ENCODE results near the gene CIC.

The CIC gene

GRCh38 chr19:42244347-42245220 lies 24.5 kb upstream of the CIC start:
- DNase-seq (ENCODE audit: low spot score) = peak; percentile 96

- DNase-seq (ENCODE audit: low spot score) = no peak
These were observed 23.8 kb upstream of the CIC start for GRCh38 chr19:42245231-42245630.

- DNase-seq (ENCODE audit: low spot score) = no peak
These were observed 22.7 kb upstream of the CIC start for GRCh38 chr19:42246143-42246921.

GRCh38 chr19:42246922-42247639 lies 22.0 kb upstream of the CIC start:
- no peak for DNase-seq (ENCODE audit: low spot score)

- no peak for DNase-seq (ENCODE audit: low spot score)
These were observed 21.3 kb upstream of the CIC start for GRCh38 chr19:42247640-42248199.

- no peak for DNase-seq (ENCODE audit: low spot score)
These were observed 20.5 kb upstream of the CIC start for GRCh38 chr19:42248270-42249148.

GRCh38 chr19:42249149-42249750 lies 19.8 kb upstream of the CIC start:
- no peak for DNase-seq (ENCODE audit: low spot score)

- no peak for DNase-seq (ENCODE audit: low spot score)
These were observed 19.3 kb upstream of the CIC start for GRCh38 chr19:42249769-42250168.

GRCh38 chr19:42250183-42250665 lies 18.8 kb upstream of the CIC start:
- no peak for DNase-seq (ENCODE audit: low spot score)

GRCh38 chr19:42250666-42251531 lies 18.2 kb upstream of the CIC start:
- no peak for DNase-seq (ENCODE audit: low spot score)

GRCh38 chr19:42251572-42252358 lies 17.3 kb upstream of the CIC start:
- DNase-seq (ENCODE audit: low spot score) = no peak

GRCh38 chr19:42252365-42253244 lies 16.4 kb upstream of the CIC start:
- no peak for DNase-seq (ENCODE audit: low spot score)

- DNase-seq (ENCODE audit: low spot score) = peak; percentile 55
These were observed 15.6 kb upstream of the CIC start for GRCh38 chr19:42253245-42254088.

- DNase-seq (ENCODE audit: low spot score) = peak; percentile 69
These were observed 14.8 kb upstream of the CIC start for GRCh38 chr19:42254089-42254849.

GRCh38 chr19:42254850-42255765 lies 13.9 kb upstream of the CIC start, which contains the start of gene ERF:
Gene ERF, minus strand, starts transcription at chr19:42255128. Its CDS starts 129 bp downstream, at chr19:42254999.
- peak; percentile 92 for DNase-seq (ENCODE audit: low spot score)

Measured in activated CD4-positive, alpha-beta T cell treated with anti-CD3 and anti-CD28 coated beads, Interleukin-2, Interleukin-4, amounts not matched to agents 100 ng/mL and 50 ng/mL, durations not matched to agents 16 hours and 8 hours (primary cell).